AG04450 (cell line): ENCODE results near the gene CKLF. TPM values are rescaled to one million over a fixed set of nuclear protein-coding genes. Genes with fewer than 3 reads are reported as not detected.

Experiments used
- CTCF ChIA-PET: fragments of 300-600, 350-600 bp; formaldehyde crosslinking; extraction: SDS; loops from one replicate; lab custom pipeline; 2022; ENCODE audit warnings: antibody characterized with exemption, inconsistent platforms; lab: Charles Lee
- POLR2A ChIA-PET: fragments of 350-600 bp; formaldehyde crosslinking; extraction: SDS; loops from one replicate; lab custom pipeline; 2021; ENCODE audit warnings: antibody characterized with exemption, inconsistent platforms; lab: Yijun Ruan, JAX
- DNase-seq: peaks from one replicate; pipeline ENCODE4 v3.0.0-alpha.2; 2011; ENCODE audit warnings: low read depth, low spot score
- H3K27ac ChIP-seq: one replicate; pipeline ENCODE4 v1.5.1; 2012; ENCODE audit warnings: low read depth, low read length, control low read depth
- H3K27me3 ChIP-seq: one replicate; pipeline ENCODE4 v1.6.0; 2012; ENCODE audit warnings: low read length; ENCODE audit not compliant: control insufficient read depth, insufficient read depth
- H3K4me3 ChIP-seq: 2 replicates; pipeline ENCODE4 v1.5.1; 2011; ENCODE audit warnings: mild to moderate bottlenecking, low read depth, low read length, control low read depth
- H3K9me3 ChIP-seq: 2 replicates; pipeline ENCODE4 v1.5.1; 2012; ENCODE audit warnings: low read length; ENCODE audit not compliant: control insufficient read depth, insufficient read depth
- polyA plus RNA-seq: library from polyadenylated mRNA; depleted of rRNA; stranded (reverse); fragments of >200 nt; gene quantifications from 2 replicates; pipeline ENCODE4 v1.2.3, GENCODE V29; 2011
- TF ChIP-seq, protein P1 (sequence below): IDR thresholded peaks from 2 replicates; pipeline ENCODE4 v1.5.1; 2011; ENCODE audit warnings: low read depth, low read length, control low read depth, inconsistent platforms

CKLF gene
- polyA plus RNA-seq, 1 experiment, result 56.2 TPM

GRCh38 chr16:66515596-66516508, 36.5 kb upstream of the CKLF start:
- Histone ChIP-seq H3K27ac (peak overlapping the region; percentile 39), H3K27me3 (no peaks in the 10 kb centered on the region), H3K9me3 (no peaks in the 10 kb centered on the region; the same call in 1 of the 2 replicates), H3K4me3 (no peak overlapping the region)
- ChIA-PET POLR2A (no interaction called here), CTCF (interaction anchor here (0.5 to 1.5 kb wide), 15 partner anchors 10 to 245 kb away, joined by 3 to 17 read pairs (median 5); no protein-coding TSS in a partner anchor)
- TF ChIP-seq, protein P1, sequence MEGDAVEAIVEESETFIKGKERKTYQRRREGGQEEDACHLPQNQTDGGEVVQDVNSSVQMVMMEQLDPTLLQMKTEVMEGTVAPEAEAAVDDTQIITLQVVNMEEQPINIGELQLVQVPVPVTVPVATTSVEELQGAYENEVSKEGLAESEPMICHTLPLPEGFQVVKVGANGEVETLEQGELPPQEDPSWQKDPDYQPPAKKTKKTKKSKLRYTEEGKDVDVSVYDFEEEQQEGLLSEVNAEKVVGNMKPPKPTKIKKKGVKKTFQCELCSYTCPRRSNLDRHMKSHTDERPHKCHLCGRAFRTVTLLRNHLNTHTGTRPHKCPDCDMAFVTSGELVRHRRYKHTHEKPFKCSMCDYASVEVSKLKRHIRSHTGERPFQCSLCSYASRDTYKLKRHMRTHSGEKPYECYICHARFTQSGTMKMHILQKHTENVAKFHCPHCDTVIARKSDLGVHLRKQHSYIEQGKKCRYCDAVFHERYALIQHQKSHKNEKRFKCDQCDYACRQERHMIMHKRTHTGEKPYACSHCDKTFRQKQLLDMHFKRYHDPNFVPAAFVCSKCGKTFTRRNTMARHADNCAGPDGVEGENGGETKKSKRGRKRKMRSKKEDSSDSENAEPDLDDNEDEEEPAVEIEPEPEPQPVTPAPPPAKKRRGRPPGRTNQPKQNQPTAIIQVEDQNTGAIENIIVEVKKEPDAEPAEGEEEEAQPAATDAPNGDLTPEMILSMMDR, result peak; percentile 64
- no peak for DNase-seq

- POLR2A ChIA-PET, result no interaction called here
- CTCF ChIA-PET, result interaction anchor here (1.0 to 1.5 kb wide), 10 partner anchors 9 to 181 kb away, joined by 3 to 17 read pairs (median 4); no protein-coding TSS in a partner anchor
Observed at GRCh38 chr16:66516509-66516807, 35.9 kb upstream of the CKLF start.

GRCh38 chr16:66516808-66517585, 35.4 kb upstream of the CKLF start:
- ChIA-PET CTCF (interaction anchor here (0.6 to 1.5 kb wide), 2 partner anchors 12 to 110 kb away, joined by 3 to 5 read pairs; no protein-coding TSS in a partner anchor), POLR2A (interaction anchor here (1.0 kb wide), 1 partner anchor 35 kb away, joined by 5 read pairs; the partner anchor contains the start of gene CKLF)
- no peaks in the 10 kb centered on the region for H3K27me3 ChIP-seq
- H3K27ac ChIP-seq, result peak overlapping the region; percentile 94
- no peak overlapping the region for H3K4me3 ChIP-seq
- DNase-seq, result peak; percentile 98
- no peaks in the 10 kb centered on the region; the same call in 1 of the 2 replicates for H3K9me3 ChIP-seq
- TF ChIP-seq, protein P1, result no peak

More at GRCh38 chr16:66516509-66516807, 35.9 kb upstream of the CKLF start:
- H3K27ac ChIP-seq, result peak overlapping the region; percentile 39
- no peaks in the 10 kb centered on the region for H3K27me3 ChIP-seq
- DNase-seq, result no peak
- TF ChIP-seq, protein P1, result no peak
- no peaks in the 10 kb centered on the region; the same call in 1 of the 2 replicates for H3K9me3 ChIP-seq
- H3K4me3 ChIP-seq, result no peak overlapping the region

- CTCF ChIA-PET, result interaction anchor here (0.6 to 1.5 kb wide), 2 partner anchors 13 to 111 kb away, joined by 3 to 5 read pairs; no protein-coding TSS in a partner anchor
- DNase-seq, result no peak
Observed at GRCh38 chr16:66517586-66518263, 34.7 kb upstream of the CKLF start.

More at GRCh38 chr16:66517586-66518263, 34.7 kb upstream of the CKLF start:
- TF ChIP-seq, protein P1, result no peak
- Histone ChIP-seq H3K9me3 (no peaks in the 10 kb centered on the region; the same call in 1 of the 2 replicates), H3K27ac (peak overlapping the region; percentile 94), H3K27me3 (no peaks in the 10 kb centered on the region), H3K4me3 (no peak overlapping the region)
- POLR2A ChIA-PET, result interaction anchor here (1.0 kb wide), 1 partner anchor 35 kb away, joined by 5 read pairs; the partner anchor contains the start of gene CKLF
